Umbilical cord (tissue), 2 donors: ENCODE data around the gene UBASH3B. TPM values are rescaled to one million over a fixed set of nuclear protein-coding genes. Genes with fewer than 3 reads are reported as not detected.
A peak's percentile ranks its signal among the peaks of the same experiment; 100 is the strongest.
"Not testable (repeated sequence)": the region's sequence is repeated elsewhere in the genome, so short reads cannot be mapped to it uniquely, and the experiment has no call there.

ENCODE experiments used
- DNase-seq: peaks from one replicate; pipeline ENCODE4 v3.0.0-alpha.2; 2015; ENCODE audit warnings: low spot score
- total RNA-seq: library from RNA; depleted of rRNA; stranded (reverse); fragments of >200 nt; gene quantifications from one replicate; pipeline ENCODE4 v1.2.3, GENCODE V29; 2014; ENCODE audit warnings: low replicate concordance; ENCODE audit not compliant: insufficient read depth

Gene UBASH3B
- total RNA-seq, 1 donor from 2014 or later: 3.4 TPM

DNA sequence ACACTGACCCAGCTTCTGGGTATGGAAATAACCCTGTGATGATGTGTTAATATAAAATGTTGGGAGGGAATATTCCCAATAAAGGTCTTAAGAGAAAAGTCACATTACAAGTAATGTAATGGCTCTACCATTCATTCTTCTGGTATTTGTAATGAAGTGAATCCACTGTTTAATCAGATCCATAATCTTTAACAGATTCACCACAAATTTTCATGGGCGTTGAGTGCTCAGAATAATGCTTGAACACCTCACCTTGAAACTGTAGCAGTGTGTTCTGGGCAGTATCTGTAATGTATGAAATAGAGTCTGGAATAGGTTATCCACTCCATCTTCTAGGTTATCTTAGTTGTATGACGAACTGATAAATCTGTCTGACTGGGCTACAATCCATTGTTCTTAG is 156.2 kb downstream of the UBASH3B start:
- DNase-seq: no peak

DNA sequence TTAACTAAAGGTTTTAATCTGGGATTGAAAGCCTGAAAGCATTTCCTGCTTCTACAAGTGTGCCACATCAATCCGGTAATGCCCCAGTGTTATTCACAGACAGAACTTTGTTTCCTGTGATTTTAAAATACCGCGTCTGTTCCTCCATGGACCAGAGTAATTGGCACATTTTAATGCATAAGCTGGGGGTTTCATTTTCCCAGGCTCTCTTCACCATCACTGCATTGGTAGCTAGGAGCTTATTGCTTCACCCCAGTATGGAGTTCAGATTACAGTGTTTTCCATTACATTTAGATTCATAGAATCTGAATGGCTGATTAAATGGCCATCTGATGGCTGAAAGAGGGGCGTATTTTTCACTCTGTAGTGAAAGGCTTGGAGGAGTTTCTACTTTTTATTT is 157.1 kb downstream of the UBASH3B start:
- DNase-seq: no peak

DNA sequence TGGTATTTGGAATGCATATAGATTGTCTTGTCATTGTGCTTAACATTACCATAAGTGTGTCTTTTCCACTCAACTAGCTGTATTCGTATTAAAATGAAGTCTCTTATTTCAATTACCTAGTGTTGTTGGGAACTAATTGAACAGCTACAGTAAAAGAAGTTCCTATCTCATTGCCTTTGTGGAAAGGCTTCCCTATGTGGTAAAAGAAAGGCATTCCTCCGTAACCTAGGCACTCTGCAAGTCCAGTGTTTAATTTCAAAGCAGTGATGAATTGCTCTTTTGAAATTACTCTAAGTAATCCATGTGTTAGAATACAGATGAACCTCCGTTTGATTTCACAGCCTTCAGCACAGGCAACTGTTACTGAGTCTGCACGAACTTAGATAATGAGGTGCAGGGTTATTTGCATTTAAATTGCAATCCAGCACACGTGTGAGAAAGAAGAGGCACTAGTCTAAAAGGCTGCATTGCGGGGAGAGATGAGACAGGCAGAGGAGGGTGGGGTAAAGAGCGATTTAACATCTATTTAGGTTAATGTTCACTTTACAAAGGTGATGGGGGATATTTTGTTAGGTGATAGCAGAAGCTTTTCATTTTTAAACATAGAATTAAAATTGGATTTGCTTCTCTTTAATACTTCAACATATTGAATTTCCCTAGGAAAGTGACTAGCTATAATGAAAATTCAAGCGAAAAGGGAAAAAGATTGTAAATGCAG is 157.8 kb downstream of the UBASH3B start:
- no peak for DNase-seq

DNA sequence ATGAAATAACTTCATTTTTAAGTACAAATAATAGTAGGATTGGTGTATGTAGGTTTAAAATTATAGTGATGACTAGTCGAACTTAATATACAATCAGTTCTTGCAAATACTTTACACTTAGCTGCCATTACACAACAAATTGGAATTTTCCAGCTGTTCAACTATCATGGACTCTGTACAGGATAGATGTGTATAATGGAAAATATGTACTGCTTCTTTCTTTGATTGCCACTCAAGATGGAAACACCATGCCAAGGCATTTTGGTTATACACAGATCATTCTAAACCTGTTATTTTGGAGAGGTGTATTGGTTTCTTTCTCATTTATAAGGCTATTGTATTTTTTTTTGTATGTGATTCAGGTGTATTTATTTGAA is 158.4 kb downstream of the UBASH3B start:
- no peak for DNase-seq

DNA sequence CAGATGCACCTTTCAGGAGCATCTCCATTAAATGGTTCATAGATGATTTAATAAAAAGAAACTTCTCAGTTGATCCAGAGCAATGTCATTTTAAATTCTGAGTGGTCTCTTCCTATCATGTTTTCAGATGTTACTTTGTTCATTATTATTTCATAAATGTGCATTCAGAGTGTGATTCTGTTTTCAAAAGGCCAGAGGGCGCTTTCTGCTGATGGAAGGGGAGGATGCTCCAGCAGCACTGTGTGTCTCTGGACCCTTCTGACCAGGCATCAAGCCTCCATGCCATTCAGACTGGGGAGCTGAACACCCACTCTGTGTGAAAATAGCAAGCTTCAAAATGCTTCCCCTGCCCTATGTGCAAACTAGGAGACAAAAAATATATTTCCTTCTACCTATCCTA is 158.9 kb downstream of the UBASH3B start:
- no peak for DNase-seq

DNA sequence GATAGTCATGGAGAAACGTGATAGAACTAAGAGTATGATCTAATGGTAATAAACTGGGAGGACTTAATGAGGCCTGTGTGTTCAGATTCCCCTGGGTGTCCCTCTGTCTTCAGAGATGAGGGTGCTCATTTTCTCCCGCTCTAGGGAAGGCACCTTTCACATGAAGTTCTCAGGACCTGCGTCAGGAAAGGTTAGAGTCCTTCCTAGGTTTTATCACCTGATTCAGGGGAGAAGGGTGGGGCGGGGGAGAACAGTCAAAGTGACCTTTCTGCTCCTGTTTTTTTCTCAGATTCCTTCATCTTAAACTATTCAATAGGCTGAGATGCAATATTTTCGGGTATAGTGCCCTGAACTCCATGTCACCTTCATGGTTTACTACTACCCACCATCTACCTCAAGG is 160.4 kb downstream of the UBASH3B start:
- DNase-seq: no peak

DNA sequence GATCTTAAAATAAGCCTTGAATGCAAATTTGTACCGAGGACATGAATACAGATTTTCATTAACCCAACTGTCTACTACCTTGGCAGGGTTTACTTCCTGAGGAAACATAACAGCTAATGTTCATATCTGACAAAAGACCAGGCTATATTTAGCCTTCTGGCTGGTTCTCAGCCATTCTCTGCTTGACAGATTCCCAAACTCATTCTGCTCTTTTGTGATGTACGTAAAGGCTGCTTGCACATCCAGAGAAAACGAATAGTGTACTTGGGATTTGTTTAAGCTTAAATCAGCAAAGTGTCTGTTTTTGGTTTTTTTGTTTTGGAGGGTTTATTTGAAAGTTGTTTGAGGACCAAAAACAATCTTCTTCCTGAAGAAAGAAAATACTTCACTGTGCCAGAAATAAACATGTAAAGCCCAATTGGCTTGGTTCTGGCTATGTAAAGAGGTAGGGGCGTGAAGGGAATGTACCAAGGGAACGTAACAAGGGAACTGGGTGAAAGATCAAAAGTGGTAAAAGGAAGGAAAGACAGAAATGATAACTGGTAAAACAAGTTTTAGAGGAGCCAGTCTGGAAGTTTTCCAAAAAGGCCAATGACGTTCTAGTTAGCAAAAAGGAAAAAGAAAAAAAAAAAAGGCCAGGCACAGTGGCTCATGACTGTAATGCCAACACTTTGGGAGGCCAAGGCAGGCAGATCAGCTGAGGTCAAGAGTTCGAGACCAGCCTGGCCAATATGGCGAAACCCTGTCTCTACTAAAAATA is 161.4 kb downstream of the UBASH3B start:
- DNase-seq: peak; percentile 49

DNA sequence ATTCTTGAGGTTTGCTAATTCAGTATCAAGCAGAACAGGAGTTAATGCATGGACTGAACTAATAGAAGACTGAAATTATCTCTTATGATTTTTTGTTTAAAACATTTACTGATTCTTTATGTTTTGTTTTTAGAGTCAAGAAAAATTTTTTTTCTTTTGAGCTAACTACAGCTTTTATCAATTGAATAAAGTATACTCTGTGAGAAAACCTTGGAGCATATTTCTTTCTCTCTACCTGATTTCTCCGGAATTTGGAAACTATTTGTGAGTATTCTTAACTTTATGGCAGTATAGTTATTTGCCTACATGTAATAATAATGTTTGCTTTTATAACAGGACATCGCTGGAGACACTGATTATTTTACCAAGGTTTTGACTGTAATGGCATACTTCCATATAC is 164.6 kb downstream of the UBASH3B start:
- DNase-seq: no peak

DNA sequence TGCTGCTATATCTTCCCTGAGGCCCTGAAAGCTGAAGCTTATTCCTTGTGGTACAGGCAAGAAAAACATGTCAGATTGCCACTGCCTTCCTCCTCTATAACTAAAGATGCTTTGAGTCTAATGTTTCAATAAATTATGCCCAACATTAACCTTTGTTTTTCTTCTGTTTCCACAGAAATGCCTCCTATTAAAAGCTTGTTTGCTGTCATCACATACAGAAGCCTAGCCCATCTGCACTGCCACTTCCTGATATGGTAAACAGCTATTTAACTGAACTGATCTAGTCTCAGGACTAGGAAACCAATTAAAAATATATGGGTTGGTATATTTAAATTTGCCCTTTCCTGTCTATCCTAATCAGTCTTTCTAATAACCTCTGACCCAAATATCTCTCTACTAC is 165.6 kb downstream of the UBASH3B start:
- no peak for DNase-seq

DNA sequence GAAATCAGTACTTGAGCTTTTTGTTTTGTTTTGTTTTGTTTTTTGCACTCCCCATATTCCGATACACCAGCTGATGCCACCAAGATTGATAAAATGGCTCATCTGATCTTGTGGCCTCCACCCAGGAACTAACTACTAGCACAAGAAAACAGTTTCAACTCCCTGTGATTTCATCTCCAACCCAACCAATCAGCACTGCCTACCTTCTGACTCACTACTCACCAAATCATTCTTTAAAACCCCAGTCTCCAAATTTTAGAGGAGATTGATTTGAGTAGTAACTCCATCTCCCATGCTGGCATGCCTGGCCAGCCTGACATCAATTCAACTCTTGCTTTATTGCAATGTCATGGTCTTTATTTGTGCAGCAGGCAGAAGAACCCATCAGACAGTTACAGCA is 166.7 kb downstream of the UBASH3B start:
- DNase-seq: no peak

DNA sequence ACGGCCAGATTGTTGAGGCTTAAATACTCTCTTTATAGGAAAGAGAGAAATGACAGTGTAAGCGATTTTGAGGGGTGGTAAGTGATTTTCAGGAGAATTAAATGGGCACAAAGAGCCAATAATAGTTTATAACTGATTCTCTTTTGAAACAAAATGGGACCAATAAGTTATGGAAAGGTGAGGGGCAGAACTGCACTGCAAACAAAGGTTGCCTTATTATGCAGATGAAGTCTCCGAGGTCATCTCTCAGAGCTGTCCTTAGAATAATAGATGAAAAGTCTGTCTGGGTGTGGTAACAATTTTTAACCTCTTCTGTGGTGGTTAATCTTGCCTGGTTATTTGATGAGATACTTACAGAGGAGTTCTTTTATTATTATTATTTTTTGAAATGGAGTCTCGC is 168.0 kb downstream of the UBASH3B start:
- DNase-seq: no peak

DNA sequence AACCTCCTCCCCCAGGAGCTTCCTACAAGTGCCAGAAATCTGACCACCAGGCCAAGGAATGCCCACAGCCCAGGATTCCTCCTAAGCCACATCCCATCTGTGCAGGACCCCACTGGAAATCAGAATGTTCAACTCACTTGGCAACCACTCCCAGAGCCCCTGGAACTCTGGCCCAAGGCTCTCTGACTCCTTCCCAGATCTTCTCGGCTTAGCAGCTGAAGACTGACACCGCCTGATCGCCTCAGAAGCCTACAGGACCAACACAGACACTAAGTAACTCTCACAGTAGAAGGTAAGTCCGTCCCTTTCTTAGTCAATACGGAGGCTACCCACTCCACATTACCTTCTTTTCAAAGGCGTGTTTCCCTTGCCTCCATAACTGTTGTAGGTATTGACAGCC is 173.8 kb downstream of the UBASH3B start:
- DNase-seq: not testable (repeated sequence)

DNA sequence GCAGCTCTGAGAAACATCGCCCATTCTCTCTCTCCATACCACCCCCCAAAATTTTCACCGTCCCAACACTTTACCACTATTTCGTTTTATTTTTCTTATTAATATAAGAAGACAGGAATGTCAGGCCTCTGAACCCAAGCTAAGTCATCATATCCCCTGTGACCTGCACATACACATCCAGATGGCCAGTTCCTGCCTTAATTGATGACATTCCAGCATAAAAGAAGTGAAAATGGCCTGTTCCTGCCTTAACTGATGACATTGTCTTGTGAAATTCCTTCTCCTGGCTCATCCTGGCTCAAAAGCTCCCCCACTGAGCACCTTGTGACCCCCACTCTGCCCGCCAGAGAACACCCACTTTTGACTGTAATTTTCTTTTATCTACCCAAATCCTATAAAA is 176.8 kb downstream of the UBASH3B start:
- DNase-seq: not testable (repeated sequence)

DNA sequence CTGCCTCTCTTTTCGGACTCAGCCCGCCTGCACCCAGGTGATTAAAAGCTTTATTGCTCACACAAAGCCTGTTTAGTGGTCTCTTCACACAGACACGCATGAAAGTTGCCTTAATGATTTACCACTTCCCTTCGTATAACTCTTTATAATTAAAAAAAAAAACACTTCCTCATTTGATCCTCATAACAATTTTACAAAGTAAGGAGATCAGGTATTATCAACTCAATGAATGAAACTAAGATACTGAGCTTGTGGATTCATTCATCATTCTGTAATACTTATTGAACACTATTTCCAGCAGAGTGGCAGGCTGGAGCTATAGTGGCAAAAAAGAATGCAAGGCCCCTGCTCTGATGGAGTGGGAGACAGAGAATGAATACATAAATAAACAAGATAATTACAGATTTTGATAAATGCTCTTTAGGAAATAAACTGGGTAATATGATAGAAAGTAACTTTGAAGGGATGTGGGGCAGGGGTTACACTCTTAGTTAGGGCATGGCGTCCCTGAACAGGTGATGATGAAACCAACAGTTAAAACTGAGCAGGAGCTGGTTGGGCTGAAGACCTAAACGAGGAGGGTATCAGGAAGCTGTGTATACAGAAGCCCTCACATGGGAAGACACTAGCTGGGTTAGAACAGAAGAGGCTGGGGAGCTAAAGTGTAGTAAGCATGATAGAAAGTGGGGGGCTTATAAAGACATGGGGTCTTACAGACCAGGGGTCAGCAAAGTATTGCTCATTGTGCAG is 177.4 kb downstream of the UBASH3B start:
- no peak for DNase-seq

DNA sequence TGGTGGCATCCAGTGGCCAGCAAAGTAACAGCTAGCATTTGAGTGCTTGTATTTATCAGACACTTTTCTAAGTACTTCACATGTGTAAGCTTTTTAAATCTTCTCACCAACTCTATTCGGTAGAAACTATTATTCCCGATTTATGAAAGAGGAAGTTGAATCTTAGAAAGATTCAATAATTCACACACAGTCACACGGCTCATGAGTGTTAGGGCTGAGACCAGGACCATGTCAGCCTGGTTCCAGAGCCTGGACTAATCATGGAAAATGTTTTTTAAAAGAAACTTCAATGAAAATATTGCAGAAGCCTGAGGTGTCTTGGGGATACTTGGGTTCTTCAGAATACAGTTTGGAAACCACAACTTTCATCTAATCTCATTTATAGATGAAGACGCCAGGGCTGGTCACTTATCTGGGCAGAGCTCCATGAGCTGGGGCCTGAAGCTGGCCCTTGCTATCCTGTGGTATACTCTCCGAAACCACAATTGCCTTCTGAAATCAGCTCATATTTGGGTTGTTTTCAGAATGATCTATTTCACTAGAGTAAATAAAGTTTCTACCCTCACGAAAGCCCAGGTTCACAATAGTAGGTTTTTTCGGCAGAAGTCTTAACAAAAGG is 178.4 kb downstream of the UBASH3B start:
- DNase-seq: no peak

DNA sequence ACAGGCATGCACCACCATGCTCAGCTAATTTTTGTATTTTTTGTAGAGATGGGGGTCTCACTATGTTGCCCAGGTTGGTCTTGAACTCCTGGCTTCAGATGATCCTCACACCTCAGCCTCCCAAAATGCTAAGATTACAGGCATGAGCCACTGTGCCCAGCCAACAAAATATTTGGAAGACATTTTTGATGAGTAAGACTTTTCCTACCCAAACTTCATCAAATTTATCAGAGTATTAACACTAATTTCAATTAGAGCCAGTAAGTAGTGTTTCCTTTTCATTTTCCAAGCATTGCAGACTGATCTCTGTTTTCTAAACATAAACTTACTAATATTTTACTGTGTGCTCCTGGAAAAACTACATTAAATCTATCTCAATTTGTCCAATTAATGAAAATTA is 181.4 kb downstream of the UBASH3B start:
- DNase-seq: no peak

DNA sequence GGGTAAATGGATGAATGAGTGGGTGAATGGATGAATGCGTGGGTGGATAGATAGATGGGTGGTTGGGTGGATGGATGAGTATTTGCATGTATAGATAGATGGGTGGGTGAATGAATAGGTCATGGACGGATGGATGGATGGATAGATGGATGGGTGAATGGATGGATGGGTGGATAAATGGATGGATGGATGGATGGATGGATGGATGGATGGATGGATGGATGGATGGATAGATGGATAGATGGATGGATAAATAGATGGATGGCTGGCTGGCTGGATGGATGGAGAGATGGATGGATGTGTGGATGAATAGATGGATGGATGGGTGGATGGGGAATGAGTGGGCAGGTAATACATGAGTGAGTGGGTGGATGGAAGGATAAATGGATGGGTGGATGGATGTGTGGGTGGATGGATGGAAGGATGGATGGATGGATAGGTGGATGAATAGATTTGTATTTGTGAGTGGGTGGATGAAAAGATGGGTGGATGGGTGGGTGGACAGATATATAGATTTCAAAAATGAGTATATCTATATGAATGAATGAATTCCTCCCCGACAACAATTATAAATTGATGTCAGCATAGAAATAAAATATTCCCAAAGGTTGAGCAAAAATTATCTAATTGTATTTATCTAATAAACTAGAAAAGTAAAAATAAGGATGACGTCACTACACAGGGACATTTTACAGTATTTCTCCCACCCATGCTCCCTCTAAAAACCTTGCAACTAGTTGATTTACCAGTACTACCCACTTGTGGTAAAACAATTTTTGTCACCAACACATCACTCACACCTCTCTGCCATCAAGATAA is 182.2 kb downstream of the UBASH3B start:
- DNase-seq: no peak

DNA sequence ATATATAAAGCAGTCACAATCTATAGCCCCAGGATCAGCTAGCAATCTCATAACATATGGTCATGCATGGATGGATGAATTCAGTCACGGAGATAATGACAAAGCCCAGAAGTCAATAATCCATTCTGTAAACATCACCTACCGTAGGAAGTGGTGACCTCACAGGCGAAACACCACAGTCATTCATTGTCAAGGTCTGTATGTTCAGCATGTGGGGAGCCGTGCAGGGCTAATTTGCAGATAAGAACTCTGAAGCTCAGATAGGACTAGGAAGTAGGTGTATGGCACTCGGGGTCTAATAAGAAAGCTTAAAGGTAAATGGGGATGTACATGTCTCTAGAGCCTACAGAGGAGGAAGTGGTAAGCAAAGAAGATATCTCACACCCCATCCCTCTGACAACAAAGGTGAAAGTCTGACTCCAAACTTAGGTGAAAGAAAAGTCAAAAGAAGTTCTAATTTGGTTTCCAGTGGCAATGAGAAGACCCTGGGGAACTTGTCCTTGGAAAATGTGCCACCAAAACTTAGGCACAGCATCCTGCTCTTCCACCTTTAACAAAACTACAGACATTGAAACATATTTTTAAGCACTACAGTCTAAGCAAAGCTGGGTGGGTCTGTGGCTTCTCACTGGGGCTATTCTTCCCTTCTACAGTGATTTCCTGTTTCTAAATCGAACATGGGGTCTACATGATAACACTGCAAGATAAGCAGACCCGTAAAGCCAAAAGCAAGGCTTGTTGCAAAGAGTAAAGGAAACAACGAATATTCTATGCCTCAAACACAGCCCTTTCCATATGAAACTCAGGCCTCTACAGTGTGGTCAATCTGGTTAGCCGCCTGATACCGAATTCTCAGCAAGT is 188.0 kb downstream of the UBASH3B start:
- no peak for DNase-seq

DNA sequence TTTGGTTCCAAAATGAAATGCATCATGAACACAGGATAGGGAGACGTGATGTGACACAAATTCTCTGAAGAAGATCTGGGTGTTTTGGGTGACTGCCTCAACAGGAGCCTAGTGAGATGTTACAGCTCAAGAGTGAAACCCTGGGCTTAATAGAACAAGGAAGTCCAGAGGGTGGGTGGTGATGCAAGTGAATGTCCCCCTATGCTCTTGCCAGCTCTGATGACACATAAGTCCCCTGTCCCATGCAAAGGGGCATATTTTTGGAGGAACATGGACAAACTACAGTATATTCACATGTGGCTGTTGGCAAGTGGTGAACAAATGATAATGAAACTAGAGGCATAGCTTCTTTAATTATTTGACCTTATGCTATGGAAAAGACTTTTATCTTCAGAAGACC is 191.9 kb downstream of the UBASH3B start:
- DNase-seq: no peak

DNA sequence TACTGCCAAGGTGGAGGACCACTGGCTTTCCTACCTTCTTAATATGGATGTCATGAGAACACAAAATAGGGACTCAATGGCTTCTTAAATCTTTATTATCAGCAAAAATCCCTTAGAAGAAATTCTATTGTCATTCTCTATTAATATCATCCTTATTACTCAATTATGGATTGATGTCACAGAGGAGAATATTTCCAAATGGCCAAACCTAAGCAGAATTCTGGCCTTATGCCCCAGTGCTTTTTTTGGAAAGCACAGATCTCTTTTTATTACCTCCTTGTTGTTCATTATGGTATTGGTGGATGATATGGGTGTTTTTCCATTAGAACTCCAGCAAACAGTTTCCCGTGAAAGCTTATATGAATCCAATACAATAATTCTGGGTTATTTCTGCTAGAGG is 192.7 kb downstream of the UBASH3B start:
- DNase-seq: no peak
